ENCODE results near the gene HNRNPUL2.

DNA sequence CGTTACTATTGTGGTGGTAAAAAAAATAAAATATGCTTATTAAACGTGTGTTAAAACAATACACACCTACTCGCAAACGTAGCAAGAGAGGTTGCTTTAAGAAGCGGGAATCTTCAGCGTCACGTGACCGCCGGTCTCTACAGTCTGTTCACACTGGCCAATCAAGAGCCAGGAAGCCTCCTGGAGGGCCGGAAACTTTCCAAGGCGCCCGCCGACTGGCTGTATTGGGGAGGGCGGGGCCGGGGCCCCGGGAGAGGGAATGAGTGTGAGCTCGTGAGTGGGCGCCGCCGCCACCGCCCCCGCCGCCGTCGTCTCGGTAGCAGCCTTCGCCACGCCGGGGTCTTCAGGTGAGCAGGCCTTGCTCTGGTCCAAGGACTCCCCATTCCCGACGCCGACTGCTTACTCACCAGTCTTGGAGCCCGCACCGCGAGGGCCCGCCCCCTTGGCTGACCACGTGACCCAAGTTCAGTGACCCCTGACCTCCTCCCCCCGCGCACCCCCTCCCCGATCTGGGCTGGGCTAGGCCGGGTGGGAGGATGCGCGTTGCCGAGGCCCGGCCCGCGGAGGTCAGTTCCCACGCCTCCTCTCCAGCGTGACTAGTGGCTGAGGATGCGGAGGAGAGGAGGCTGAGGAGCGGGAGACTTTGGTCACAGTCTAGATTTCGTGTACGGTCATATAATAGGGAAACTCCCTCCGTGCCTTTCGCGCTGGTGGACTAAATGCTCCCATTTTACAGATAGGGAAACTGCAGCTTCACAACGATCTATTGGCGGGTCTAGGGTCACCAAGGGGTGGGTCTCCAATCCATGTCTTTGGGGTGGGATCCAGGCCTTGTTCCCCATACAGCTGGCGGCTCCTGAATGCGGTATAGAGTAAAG lies 44.1 kb upstream of the HNRNPUL2 start, which contains the start of gene TAF6L:
- TF ChIP-seq FOS (IDR thresholded peaks at IDR 0.05; ENCODE audit: borderline replicate concordance, insufficient read depth, low read length), result no peak
- TF ChIP-seq, protein P1, sequence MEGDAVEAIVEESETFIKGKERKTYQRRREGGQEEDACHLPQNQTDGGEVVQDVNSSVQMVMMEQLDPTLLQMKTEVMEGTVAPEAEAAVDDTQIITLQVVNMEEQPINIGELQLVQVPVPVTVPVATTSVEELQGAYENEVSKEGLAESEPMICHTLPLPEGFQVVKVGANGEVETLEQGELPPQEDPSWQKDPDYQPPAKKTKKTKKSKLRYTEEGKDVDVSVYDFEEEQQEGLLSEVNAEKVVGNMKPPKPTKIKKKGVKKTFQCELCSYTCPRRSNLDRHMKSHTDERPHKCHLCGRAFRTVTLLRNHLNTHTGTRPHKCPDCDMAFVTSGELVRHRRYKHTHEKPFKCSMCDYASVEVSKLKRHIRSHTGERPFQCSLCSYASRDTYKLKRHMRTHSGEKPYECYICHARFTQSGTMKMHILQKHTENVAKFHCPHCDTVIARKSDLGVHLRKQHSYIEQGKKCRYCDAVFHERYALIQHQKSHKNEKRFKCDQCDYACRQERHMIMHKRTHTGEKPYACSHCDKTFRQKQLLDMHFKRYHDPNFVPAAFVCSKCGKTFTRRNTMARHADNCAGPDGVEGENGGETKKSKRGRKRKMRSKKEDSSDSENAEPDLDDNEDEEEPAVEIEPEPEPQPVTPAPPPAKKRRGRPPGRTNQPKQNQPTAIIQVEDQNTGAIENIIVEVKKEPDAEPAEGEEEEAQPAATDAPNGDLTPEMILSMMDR (IDR thresholded peaks at IDR 0.05; ENCODE audit: extremely low read depth in 1 of 2, insufficient read depth in 1 of 2, low read depth in 1 of 2, low read length in 2 of 2), result no peak
